ENCODE data around the gene APOH.

APOH gene

GRCh38 chr17:66221755-66222530, 7.3 kb downstream of the APOH start:
- Mint-ChIP-seq H3K4me1 (ENCODE audit: low read depth) (no peaks in the 10 kb centered on the region), H3K4me3 (no peak overlapping the region), H3K27me3 (peaks cover 14% of the 10 kb centered on the region)

GRCh38 chr17:66221343-66221742, 7.9 kb downstream of the APOH start:
- no peaks in the 10 kb centered on the region for H3K9me3 Mint-ChIP-seq
- no peak overlapping the region for H3K4me3 Mint-ChIP-seq
- no peak overlapping the region for H3K27ac Mint-ChIP-seq
- no peaks in the 10 kb centered on the region for H3K36me3 Mint-ChIP-seq (ENCODE audit: low read depth)
- H3K4me1 Mint-ChIP-seq (ENCODE audit: low read depth), result no peaks in the 10 kb centered on the region
- H3K27me3 Mint-ChIP-seq, result peaks cover 17% of the 10 kb centered on the region

More at GRCh38 chr17:66221755-66222530, 7.3 kb downstream of the APOH start:
- Mint-ChIP-seq H3K9me3 (no peaks in the 10 kb centered on the region), H3K27ac (no peak overlapping the region), H3K36me3 (ENCODE audit: low read depth) (no peaks in the 10 kb centered on the region)

- Mint-ChIP-seq H3K9me3 (no peaks in the 10 kb centered on the region), H3K27ac (no peak overlapping the region), H3K27me3 (peaks cover 18% of the 10 kb centered on the region), H3K4me1 (ENCODE audit: low read depth) (no peaks in the 10 kb centered on the region), H3K36me3 (ENCODE audit: low read depth) (no peaks in the 10 kb centered on the region), H3K4me3 (no peak overlapping the region)
Measured at GRCh38 chr17:66220079-66220835, 9.0 kb downstream of the APOH start.

GRCh38 chr17:66215529-66215911, 13.7 kb downstream of the APOH start:
- no peaks in the 10 kb centered on the region for H3K36me3 Mint-ChIP-seq (ENCODE audit: low read depth)
- no peaks in the 10 kb centered on the region for H3K4me1 Mint-ChIP-seq (ENCODE audit: low read depth)
- no peaks in the 10 kb centered on the region for H3K9me3 Mint-ChIP-seq
- no peak overlapping the region for H3K27ac Mint-ChIP-seq
- peaks cover 11% of the 10 kb centered on the region for H3K27me3 Mint-ChIP-seq
- H3K4me3 Mint-ChIP-seq, result no peak overlapping the region

GRCh38 chr17:66214884-66215528, 14.2 kb downstream of the APOH start:
- no peak overlapping the region for H3K4me3 Mint-ChIP-seq

GRCh38 chr17:66211047-66211810, 18.0 kb downstream of the APOH start:
- H3K9me3 Mint-ChIP-seq, result peaks cover 6% of the 10 kb centered on the region

More at GRCh38 chr17:66214884-66215528, 14.2 kb downstream of the APOH start:
- Mint-ChIP-seq H3K27ac (no peak overlapping the region), H3K4me1 (ENCODE audit: low read depth) (no peaks in the 10 kb centered on the region), H3K36me3 (ENCODE audit: low read depth) (no peaks in the 10 kb centered on the region), H3K9me3 (no peaks in the 10 kb centered on the region), H3K27me3 (peaks cover 6% of the 10 kb centered on the region)

GRCh38 chr17:66210208-66210574, 19.0 kb downstream of the APOH start:
- Mint-ChIP-seq H3K36me3 (ENCODE audit: low read depth) (no peaks in the 10 kb centered on the region), H3K27me3 (no peaks in the 10 kb centered on the region), H3K4me1 (ENCODE audit: low read depth) (no peaks in the 10 kb centered on the region), H3K4me3 (no peak overlapping the region), H3K27ac (no peak overlapping the region), H3K9me3 (peaks cover 6% of the 10 kb centered on the region)

More at GRCh38 chr17:66211047-66211810, 18.0 kb downstream of the APOH start:
- Mint-ChIP-seq H3K27ac (no peak overlapping the region), H3K27me3 (no peaks in the 10 kb centered on the region), H3K4me3 (no peak overlapping the region), H3K36me3 (ENCODE audit: low read depth) (no peaks in the 10 kb centered on the region), H3K4me1 (ENCODE audit: low read depth) (no peaks in the 10 kb centered on the region)

- Mint-ChIP-seq H3K27me3 (no peaks in the 10 kb centered on the region), H3K4me1 (ENCODE audit: low read depth) (no peaks in the 10 kb centered on the region), H3K4me3 (no peak overlapping the region), H3K36me3 (ENCODE audit: low read depth) (no peaks in the 10 kb centered on the region), H3K27ac (no peak overlapping the region), H3K9me3 (peaks cover 6% of the 10 kb centered on the region)
Measured at GRCh38 chr17:66207936-66208335, 21.3 kb downstream of the APOH start.

- Mint-ChIP-seq H3K4me3 (no peak overlapping the region), H3K36me3 (ENCODE audit: low read depth) (no peaks in the 10 kb centered on the region), H3K27ac (no peak overlapping the region), H3K27me3 (no peaks in the 10 kb centered on the region), H3K9me3 (peaks cover 6% of the 10 kb centered on the region), H3K4me1 (ENCODE audit: low read depth) (peaks cover 9% of the 10 kb centered on the region)
Measured at GRCh38 chr17:66203274-66204015, 25.8 kb downstream of the APOH start.

- Mint-ChIP-seq H3K4me3 (no peak overlapping the region), H3K36me3 (ENCODE audit: low read depth) (no peaks in the 10 kb centered on the region), H3K4me1 (ENCODE audit: low read depth) (peaks cover 9% of the 10 kb centered on the region), H3K27me3 (no peaks in the 10 kb centered on the region), H3K27ac (no peak overlapping the region), H3K9me3 (no peaks in the 10 kb centered on the region)
Measured at GRCh38 chr17:66200685-66201092, 28.5 kb downstream of the APOH start.

GRCh38 chr17:66198242-66198641, 31.0 kb downstream of the APOH start:
- H3K9me3 Mint-ChIP-seq, result no peaks in the 10 kb centered on the region
- H3K36me3 Mint-ChIP-seq (ENCODE audit: low read depth), result no peaks in the 10 kb centered on the region
- H3K27ac Mint-ChIP-seq, result peak overlapping the region; percentile 2
- H3K4me1 Mint-ChIP-seq (ENCODE audit: low read depth), result peaks cover 9% of the 10 kb centered on the region
- H3K4me3 Mint-ChIP-seq, result no peak overlapping the region
- no peaks in the 10 kb centered on the region for H3K27me3 Mint-ChIP-seq

GRCh38 chr17:66192378-66192687, 36.9 kb downstream of the APOH start:
- Mint-ChIP-seq H3K27me3 (no peaks in the 10 kb centered on the region), H3K4me3 (peak overlapping the region; percentile 83), H3K9me3 (no peaks in the 10 kb centered on the region), H3K27ac (peak overlapping the region; percentile 80), H3K36me3 (ENCODE audit: low read depth) (no peaks in the 10 kb centered on the region), H3K4me1 (ENCODE audit: low read depth) (peaks cover 19% of the 10 kb centered on the region)

- peaks cover 19% of the 10 kb centered on the region for H3K4me1 Mint-ChIP-seq (ENCODE audit: low read depth)
- H3K27ac Mint-ChIP-seq, result peak within 1 kb of the TSS; percentile 80
- H3K9me3 Mint-ChIP-seq, result no peaks in the 10 kb centered on the region
- H3K36me3 Mint-ChIP-seq (ENCODE audit: low read depth), result no peaks in the 10 kb centered on the region
- peak within 1 kb of the TSS; percentile 83 for H3K4me3 Mint-ChIP-seq
- H3K27me3 Mint-ChIP-seq, result no peaks in the 10 kb centered on the region
Measured at GRCh38 chr17:66191593-66192377, 37.4 kb downstream of the APOH start, which contains the start of gene CEP112. Gene CEP112 (minus strand): TSS chr17:66192133.

Measured in stimulated activated naive CD8-positive, alpha-beta T cell treated with anti-CD3 and anti-CD28 coated beads, Interleukin-15, Interleukin-2, amounts not matched to agents 100 ng/mL and 50 ng/mL, for 24 hours (primary cell).